Measurements from ENCODE around the gene KLHL1. TPM values are rescaled to one million over a fixed set of nuclear protein-coding genes. Genes with fewer than 3 reads are reported as not detected.
A peak's percentile ranks its signal among the peaks of the same experiment; 100 is the strongest.

The KLHL1 gene
- total RNA-seq, 1 donor from 2014 or later: not detected

GRCh38 chr13:69866555-69866954 is 241.7 kb downstream of the KLHL1 start:
- Histone ChIP-seq H3K4me3 (no peak overlapping the region), H3K9me3 (ENCODE audit: low read depth) (no peaks in the 10 kb centered on the region), H3K79me2 (ENCODE audit: low read depth) (no peaks in the 10 kb centered on the region), H3K4me1 (no peaks in the 10 kb centered on the region), H3K9ac (no peak overlapping the region), H3K36me3 (no peaks in the 10 kb centered on the region), H3K4me2 (no peak overlapping the region), H4K20me1 (ENCODE audit: low read depth) (no peaks in the 10 kb centered on the region), H2AFZ (replicated peaks) (no peak overlapping the region), H3K27ac (no peak overlapping the region), H3K27me3 (no peaks in the 10 kb centered on the region), H3F3A (ENCODE audit: low read depth) (no peaks in the 10 kb centered on the region)
- Mint-ChIP-seq H3K4me1 (no peaks in the 10 kb centered on the region), H3K27me3 (ENCODE audit: insufficient read depth, low read depth) (no peaks in the 10 kb centered on the region), H3K9me3 (no peaks in the 10 kb centered on the region), H3K36me3 (no peaks in the 10 kb centered on the region), H3K27ac (no peak overlapping the region), H3K4me3 (no peak overlapping the region)
- DNase-seq (ENCODE audit: low spot score): no peak
- TF ChIP-seq EZH2phosphoT487 (IDR thresholded peaks at IDR 0.05): no peak

GRCh38 chr13:69857183-69857821 is 250.9 kb downstream of the KLHL1 start:
- Mint-ChIP-seq H3K36me3 (no peaks in the 10 kb centered on the region), H3K4me1 (no peaks in the 10 kb centered on the region), H3K27me3 (ENCODE audit: insufficient read depth, low read depth) (no peaks in the 10 kb centered on the region), H3K9me3 (no peaks in the 10 kb centered on the region), H3K27ac (no peak overlapping the region), H3K4me3 (no peak overlapping the region)
- H3K4me1 ChIP-seq: peaks cover 8% of the 10 kb centered on the region
- no peak overlapping the region for H3K4me2 ChIP-seq
- no peaks in the 10 kb centered on the region for H3K9me3 ChIP-seq (ENCODE audit: low read depth)
- no peaks in the 10 kb centered on the region for H4K20me1 ChIP-seq (ENCODE audit: low read depth)
- H3K36me3 ChIP-seq: no peaks in the 10 kb centered on the region
- peak; percentile 83 for TF ChIP-seq CTCF (IDR thresholded peaks at IDR 0.05)
- no peak for TF ChIP-seq EZH2phosphoT487 (IDR thresholded peaks at IDR 0.05)
- no peaks in the 10 kb centered on the region for H3F3A ChIP-seq (ENCODE audit: low read depth)
- H3K27me3 ChIP-seq: no peaks in the 10 kb centered on the region
- H3K27ac ChIP-seq: no peak overlapping the region
- no peak overlapping the region for H2AFZ ChIP-seq (replicated peaks)
- peak; percentile 75 for DNase-seq (ENCODE audit: low spot score)
- no peak overlapping the region for H3K9ac ChIP-seq
- no peaks in the 10 kb centered on the region for H3K79me2 ChIP-seq (ENCODE audit: low read depth)
- no peak overlapping the region for H3K4me3 ChIP-seq

GRCh38 chr13:69856331-69856730 is 251.9 kb downstream of the KLHL1 start:
- peak; percentile 44 for DNase-seq (ENCODE audit: low spot score)

More at GRCh38 chr13:69856331-69856730, 251.9 kb downstream of the KLHL1 start:
- no peaks in the 10 kb centered on the region for H3K27me3 Mint-ChIP-seq (ENCODE audit: insufficient read depth, low read depth)
- TF ChIP-seq EZH2phosphoT487 (IDR thresholded peaks at IDR 0.05) (no peak), CTCF (IDR thresholded peaks at IDR 0.05) (no peak), EZH2 (IDR thresholded peaks at IDR 0.05) (no peak)
- H3K9me3 Mint-ChIP-seq: no peaks in the 10 kb centered on the region
- Histone ChIP-seq H3K4me1 (peaks cover 8% of the 10 kb centered on the region), H3F3A (ENCODE audit: low read depth) (no peaks in the 10 kb centered on the region), H3K9me3 (ENCODE audit: low read depth) (no peaks in the 10 kb centered on the region), H3K79me2 (ENCODE audit: low read depth) (no peaks in the 10 kb centered on the region), H2AFZ (replicated peaks) (peak overlapping the region; percentile 40), H4K20me1 (ENCODE audit: low read depth) (no peaks in the 10 kb centered on the region), H3K9ac (no peak overlapping the region), H3K36me3 (no peaks in the 10 kb centered on the region), H3K4me2 (no peak overlapping the region), H3K4me3 (no peak overlapping the region), H3K27me3 (no peaks in the 10 kb centered on the region), H3K27ac (no peak overlapping the region)
- H3K4me3 Mint-ChIP-seq: no peak overlapping the region
- H3K36me3 Mint-ChIP-seq: no peaks in the 10 kb centered on the region
- H3K4me1 Mint-ChIP-seq: no peaks in the 10 kb centered on the region
- H3K27ac Mint-ChIP-seq: no peak overlapping the region

Data from neural progenitor cell (in vitro differentiated cells).